HS-27A (cell line): Measurements from ENCODE around the gene SLF2.

Source experiments
- DNase-seq: peaks from one replicate; pipeline ENCODE4 v3.0.0-alpha.2; 2012; ENCODE audit warnings: low read depth, missing footprints

SLF2 gene, protein sequence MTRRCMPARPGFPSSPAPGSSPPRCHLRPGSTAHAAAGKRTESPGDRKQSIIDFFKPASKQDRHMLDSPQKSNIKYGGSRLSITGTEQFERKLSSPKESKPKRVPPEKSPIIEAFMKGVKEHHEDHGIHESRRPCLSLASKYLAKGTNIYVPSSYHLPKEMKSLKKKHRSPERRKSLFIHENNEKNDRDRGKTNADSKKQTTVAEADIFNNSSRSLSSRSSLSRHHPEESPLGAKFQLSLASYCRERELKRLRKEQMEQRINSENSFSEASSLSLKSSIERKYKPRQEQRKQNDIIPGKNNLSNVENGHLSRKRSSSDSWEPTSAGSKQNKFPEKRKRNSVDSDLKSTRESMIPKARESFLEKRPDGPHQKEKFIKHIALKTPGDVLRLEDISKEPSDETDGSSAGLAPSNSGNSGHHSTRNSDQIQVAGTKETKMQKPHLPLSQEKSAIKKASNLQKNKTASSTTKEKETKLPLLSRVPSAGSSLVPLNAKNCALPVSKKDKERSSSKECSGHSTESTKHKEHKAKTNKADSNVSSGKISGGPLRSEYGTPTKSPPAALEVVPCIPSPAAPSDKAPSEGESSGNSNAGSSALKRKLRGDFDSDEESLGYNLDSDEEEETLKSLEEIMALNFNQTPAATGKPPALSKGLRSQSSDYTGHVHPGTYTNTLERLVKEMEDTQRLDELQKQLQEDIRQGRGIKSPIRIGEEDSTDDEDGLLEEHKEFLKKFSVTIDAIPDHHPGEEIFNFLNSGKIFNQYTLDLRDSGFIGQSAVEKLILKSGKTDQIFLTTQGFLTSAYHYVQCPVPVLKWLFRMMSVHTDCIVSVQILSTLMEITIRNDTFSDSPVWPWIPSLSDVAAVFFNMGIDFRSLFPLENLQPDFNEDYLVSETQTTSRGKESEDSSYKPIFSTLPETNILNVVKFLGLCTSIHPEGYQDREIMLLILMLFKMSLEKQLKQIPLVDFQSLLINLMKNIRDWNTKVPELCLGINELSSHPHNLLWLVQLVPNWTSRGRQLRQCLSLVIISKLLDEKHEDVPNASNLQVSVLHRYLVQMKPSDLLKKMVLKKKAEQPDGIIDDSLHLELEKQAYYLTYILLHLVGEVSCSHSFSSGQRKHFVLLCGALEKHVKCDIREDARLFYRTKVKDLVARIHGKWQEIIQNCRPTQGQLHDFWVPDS

DNA sequence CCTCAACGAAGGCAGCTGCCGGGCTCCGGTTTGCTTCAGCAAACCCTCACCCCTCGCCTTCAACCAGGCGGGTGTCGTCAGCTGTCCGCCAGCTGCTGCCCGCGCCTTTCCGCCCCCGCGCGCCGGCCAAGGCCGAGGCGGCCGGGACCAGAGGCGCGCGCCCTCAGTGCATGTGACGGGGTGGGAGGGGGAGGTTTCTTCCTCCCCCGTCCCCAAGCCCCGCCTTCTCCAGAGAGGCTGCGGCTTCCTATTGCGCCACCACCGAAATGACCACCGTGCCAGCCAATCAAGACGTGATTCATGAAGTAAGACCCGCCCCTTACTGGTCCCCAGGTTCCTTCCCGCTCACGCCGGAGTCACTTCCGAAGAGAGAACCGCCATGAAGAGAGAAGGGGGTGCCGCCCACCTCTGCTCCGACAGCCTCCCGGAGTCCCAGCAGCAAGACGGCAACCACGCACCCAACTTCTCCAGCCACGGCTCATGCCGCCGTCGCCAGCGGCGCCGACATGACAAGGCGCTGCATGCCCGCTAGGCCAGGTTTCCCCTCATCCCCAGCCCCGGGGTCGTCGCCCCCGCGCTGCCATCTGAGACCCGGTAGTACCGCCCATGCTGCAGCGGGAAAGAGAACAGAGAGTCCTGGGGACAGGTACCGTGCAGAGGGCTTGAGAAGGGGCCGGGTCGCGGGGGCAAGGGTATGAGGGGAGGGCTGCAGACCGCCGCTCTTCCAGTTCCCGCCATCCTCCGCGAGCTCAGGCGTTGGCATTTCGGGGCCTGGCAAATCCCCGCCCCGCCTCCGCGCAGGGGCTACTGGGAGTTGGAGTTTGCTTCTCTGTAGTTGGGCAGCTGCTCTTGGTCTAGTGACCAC, at the start of gene SLF2:
Gene SLF2, plus strand, starts transcription at position 359 of the 865 bp plus-strand sequence. Its CDS starts 148 bp downstream, at position 507.
- DNase-seq, result peak; percentile 76

DNA sequence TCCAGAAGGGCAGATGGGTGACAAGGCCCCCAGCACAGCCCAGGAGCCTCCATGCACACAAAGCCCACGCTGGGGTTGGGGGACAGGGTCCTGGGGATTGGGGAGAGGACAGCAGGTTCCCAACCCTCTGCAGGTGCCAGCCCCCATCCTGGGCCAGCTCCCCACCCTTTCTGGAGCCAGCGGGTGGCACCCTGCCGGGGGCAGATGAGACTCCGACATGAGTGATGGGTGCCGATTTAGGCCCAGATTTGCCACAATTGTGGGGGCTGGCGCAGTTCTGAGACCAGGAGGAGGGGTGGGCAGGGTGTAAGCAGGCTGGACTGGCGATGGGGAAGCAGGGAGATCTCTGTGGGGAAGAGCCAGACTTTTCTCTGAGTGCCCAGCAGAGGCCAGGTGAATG, 49.3 kb upstream of the SLF2 start:
- DNase-seq, result no peak

DNA sequence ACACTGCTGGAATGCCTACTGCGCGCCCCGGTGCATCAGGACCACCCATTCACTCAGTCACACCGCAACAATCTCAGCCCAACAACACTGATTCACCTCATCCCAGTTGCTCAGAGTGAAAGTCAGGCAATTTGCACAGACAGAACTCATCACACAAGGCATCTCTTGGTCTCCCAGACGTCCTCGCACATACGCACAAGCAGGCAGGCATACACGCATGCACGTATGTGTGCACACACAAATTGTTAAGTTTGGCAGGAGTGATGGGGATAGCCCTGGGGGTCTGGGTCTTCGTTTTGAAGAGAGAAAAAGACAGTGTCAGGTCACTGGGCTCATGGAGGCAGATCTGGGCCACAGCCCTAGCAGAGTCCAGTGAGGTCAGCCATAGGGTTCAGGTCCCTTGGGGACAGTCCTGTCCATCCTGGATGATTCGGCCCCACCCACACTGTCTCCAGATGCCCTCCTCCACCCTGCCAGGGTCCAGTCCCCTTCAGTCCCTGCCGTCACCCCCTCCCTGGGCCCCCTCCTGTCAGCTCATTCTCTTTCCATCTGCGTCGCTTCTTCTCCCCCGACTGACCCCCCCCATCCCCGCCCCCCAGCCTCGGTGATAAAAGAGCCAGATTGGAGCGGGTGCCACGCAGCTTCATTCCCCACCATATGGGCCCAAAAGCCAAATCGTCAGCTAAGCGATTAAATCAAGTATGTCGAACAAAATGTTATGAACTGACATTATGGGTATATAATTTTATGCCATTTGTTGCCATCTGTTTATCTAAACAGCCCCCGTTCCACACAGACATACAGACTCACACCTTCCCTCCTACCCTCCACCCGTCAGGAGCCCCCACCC, 48.5 kb upstream of the SLF2 start:
- no peak for DNase-seq

DNA sequence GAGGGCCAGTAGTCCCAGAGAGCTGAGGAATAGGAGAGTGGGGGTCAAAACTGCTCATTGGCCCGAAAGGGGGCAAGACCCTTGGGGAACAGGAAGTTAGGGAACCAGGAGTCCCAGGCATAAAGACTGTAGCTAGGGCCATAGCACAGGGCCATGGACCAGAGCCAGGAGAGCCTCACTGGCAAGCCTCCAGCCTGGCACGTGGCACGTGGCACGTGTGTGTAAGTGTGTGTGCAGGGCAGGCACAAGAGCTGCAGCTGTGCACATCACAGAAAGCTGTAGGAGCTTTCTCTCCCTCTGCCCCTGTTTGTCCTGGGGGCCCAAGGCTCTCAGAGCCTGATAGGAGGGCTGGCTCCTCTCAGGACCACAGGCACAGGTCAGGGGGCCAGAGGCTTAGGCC, 47.8 kb upstream of the SLF2 start:
- no peak for DNase-seq

DNA sequence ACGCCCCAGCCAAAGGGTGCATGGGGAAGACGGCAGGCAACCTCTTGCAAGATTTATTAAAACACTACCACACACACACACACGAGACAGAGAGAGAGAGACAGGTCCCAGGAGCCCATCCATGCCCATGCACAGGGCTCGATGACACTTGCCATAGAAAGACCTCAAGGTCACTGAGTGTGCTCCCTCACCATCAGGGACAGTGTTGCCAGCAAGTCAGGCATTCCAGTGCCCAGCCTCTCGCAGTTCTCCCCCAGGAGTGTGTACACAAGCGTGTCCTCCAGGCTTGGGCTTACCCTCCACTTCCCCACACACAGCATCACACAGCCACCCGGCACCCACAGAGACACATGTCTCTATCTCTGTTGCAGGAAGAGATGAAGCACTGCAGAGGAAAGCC, 46.8 kb upstream of the SLF2 start:
- DNase-seq, result no peak

DNA sequence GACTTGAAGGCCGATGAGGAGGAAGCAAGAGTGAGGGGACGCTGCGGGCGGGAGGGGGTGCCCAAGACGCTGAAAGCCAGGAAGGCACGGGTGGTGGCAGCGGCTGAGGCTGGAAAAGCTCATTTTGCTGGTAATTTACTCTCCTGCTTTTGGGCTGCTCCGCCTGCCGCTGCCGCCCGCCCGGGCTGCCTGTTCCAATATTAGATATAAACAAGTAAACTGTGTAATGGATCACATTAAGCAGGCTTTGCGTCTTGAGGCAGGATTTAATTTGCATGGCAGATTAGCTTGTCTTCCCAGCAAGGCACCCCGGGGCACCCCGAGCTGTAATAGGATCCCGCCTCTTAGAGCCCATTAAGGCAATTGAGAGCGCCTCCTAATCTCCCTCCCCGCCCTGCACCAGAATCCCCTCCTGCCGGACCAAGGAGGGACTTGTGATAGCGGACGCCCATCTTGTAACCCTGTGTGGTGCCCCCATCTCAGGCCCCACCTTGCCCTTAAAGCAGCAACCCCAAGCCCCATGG, 46.1 kb upstream of the SLF2 start:
- DNase-seq, result no peak

DNA sequence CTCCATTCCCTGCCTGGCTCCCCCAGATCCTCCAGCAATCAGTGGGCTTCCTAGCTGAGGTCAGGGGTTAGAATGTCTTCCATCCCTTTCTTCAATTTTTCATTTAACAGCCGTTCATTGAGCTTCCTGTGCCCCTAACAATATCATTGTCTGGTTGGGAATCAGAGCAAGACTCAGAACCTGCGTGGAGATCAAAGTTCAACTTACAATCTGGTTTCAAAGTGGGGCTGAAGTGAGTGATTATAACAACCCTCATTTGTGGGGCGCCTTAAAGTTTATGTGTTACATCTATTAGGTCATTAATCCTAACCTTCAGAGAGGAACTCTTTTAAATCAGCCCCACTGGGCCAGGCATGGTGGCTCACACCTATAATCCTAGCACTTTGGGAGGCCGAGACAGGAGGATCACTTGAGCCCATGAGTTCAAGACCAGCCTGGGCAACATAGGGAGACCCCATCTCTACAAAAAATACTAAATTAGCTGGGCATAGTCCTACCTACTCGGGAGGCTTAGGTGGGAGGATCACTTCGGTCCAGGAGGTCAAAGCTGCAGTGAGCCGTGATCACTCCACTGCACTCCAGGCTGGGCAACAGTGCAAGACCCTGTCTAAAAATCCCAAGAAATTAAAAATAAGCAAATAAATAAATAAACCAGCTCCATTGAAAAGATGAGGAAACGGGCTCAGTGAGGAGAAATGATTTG, 45.4 kb upstream of the SLF2 start:
- no peak for DNase-seq

DNA sequence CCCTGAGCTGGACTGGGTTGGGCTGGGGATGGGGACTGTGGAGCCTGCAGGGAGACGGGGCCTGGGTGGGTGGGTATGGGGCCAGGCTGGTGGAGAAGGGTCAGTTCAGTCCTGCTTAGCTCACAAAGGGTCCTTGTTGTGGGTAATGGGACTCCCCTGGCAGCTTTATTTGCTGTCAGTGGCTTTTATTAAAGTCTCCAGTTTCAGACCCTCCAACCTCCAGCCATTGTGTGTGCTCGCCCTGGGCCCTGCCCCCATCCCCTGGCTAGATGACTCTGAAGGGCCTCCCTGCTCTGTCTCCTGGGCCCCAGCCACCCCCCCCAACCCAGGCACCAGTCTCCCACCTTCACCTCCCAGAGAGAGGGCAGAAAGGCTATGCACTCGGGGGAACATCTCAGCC, 44.4 kb upstream of the SLF2 start:
- DNase-seq, result no peak

DNA sequence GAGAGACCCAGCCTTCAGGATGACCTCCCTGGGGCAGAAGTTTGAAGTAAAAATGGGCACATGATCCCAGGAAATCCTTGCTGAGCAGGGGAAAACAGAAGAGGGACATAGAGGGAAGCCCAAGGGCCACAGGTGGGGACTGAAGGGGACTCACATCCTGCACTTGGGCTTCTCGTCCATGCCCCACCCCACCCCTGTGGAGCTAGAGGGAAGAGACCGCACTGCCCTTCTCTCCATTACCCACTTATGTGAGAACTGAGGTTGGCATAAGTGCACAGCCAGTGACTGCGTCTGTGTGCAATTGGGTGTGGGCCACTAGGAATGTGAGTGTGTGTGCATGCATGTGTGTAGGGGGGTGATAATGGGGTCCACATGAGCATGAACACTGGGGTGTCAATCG, 43.4 kb upstream of the SLF2 start:
- DNase-seq, result no peak

DNA sequence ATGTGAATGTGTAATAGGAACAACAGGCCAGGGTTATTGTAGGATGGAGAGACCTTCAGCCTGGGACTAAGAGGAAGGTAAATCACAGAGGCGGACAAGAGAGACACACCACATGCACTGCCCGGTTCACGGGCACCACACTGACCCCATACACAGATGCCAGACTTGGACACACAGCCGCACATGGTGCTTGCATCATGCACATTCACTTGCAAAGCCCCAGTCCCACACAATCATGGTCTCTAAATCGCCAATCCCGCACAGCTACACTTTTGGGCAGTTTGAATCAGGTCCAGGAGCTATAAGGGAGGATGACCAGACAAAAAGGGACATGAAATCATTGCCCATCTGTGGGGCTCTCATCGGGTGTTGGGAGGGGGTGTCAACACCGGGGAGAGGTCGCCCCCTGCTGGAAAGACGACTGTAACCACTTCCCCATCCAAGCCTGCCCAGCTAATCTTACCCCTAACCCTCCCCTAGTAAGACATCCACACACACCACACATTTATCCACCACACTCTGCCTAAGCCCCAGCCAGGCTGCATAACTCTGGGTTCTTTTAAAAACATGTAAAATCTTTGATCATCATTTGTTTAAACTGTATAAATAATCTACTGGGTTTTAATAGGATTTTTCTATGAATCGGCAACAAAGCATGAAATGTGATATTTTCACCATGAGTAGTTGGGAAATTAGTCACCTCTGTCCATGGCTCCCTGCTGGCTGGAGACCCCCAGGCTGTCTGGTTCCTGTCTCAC, 40.5 kb upstream of the SLF2 start:
- DNase-seq, result no peak

DNA sequence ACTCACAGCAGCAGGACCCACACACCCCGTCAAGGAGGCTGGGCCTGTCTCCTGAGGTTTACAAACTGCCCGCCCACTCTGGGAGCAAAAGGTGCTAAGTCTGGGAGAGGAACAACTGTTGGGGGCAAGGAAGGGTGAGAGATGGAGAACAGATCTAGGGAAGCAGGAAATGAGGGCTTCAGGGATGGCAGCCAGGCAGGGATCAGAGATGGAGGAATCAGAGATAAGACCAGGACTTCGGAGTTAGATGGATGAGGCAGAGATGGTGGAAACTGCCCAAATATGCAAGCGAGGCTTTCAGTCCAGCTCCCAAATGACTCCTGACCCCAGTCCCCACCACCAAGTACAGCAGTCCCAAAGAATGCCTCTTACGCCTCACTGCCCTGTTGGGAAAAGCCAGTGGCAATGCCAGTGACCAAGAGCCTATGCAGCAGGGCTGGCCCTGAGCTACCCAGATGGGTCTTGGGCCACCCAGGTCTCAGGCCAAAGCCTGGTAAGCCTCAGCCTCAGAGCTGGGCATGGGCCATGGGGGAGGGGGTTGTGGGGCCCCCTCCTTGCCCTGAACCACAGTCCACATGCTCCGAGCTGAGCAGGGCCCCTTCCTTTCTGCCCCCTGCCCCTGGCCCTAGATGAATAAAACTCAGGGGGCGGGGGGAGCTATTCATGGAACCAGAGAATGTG, 39.5 kb upstream of the SLF2 start:
- no peak for DNase-seq

DNA sequence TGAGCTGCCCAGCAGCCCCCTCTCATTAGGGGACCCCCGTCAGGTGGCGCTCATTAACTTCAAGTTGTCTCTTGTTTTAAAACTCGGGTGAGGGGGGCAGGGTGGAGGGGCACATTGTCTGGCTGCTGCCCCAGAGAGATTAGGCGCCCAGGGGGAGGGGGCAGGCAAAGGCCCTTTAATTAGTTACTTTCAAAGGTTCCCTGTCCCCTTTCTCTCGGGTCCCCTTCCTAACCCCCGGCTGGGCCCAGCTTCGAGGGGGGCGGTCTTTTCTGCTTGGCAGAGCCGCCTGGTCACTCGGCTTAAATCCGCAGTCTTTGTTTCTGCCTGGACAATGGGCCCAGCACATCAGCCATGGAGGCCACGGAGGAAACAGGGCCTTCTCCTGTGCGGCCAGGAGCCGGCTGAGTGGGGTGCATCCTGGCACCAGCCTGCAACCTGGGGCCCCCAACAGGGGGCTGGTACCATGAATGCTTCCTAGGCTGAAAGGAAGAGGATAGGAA, 38.9 kb upstream of the SLF2 start:
- no peak for DNase-seq

DNA sequence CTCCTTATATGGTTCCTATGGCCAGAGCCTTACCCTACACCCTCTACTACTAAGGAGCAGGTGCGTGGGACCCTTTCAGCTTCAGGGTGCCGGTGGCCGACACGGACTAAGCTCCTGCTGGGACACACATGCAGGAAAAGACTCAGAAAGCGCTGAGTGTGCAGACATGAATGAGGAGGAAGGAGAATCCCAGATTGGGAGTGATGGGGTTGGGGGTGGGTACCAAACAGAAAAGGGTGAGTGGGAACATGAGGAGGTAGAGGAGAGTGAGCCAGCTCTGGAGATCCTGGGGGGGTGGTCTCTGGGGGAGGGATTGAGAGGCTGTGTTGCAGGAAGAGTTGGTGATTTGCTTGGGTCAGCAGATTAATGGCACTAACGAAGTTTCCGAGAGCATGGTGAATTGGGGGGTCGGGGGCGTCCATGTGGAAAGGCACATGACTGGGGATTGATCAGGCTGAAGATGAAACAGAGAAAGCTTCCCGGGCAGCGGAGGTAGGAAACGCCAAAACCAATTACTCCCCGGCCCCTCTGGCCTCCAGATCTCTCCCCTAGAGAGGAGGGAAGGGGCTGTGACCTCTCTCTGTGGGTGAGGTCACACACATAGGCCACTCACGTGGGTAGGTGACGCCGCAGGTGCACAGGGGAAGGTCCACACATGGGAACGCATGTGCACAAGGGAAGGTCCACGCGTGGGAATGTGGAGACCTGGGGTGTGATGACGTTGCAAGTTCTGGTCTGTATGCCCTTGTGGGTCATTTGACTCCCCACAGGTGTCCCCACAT, 37.9 kb upstream of the SLF2 start:
- no peak for DNase-seq

DNA sequence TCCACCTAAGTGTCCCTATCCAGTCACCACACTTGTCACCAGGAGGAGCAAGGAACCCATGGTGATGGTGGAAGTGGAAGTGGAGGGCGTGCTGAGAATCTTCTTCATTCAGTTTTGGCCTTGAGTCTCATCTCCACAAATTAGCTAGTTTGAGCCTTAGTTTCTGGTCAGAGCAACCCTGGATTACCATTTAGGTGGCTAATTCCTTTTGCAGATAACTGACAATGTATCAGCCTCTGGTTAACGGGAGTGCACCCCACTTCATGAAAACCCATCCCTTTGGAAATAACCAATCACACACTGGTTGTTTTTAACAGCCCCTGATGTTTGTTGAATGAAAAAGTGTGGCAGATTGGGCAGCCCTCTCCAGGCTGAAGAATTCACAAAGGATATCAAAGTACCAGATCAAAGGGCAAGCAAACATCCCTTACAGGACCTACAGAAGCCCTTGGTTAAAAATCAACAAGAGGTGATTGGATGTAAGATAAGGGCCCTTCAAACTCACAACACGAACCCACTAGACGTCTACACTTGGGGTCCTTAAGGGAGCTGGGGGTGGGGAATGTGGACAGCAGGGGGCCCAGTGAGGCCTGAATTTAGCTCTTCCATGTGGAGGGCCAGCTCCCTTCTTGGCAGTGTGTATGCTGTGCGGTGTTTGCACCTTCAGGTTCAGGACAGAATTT, 37.1 kb upstream of the SLF2 start:
- no peak for DNase-seq

DNA sequence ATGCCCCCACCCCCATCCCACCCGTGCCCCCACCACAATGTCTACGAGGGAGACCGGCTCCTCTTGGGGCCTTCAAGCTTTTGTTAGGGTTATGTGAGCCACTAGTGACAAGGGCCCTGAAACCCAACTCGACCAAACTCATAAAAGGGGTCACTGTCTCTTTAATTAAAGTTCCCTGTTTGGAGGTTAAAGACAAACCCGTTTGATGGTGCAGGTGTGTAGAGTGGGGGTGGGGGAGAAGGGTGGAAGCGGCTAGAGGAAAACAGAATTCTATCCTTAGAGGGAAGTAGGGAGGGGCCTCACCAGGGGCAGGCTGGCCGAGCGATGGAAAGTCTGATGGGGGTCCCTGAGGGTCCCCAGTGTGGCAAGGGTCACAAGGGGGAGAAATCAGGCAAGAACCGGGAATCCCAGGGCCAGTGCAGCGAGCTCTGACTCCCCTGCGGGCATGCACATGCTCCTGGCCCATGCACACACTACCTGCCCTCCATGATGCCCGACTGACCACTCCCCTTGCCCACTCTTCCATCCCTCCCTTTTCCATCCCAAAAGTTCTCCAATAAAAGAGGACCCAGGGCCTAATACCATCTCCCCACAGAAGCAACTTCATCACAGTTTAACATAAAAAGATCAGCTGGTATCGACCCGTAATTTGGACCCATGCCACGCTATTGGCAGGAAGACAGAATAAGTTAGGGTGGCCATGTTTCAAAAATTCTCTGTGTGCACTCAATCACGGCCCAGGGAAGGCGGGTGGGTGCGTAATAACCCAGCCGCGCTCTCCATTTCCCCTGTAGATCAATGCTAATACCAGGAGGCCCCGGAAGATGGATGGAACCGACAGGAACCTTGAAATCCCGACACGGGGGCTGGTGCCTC, 35.9 kb upstream of the SLF2 start:
- DNase-seq, result no peak

DNA sequence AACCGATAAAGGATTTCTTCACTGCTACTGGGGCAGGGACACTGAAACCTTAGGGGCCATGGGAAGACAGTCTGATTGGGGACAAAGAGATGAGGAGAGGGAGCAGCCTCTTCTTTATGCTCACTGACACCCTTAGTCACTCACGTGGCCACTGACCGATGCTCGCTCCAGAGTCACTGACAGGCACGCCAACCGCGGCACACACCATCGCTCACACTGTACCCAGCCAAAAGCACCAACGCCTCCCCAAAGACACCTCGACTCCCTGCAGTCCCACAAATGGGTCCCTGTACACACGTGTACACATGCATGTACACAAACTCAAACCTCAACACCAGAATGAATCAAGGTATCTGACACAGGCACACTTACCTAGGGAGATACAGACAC, 35.3 kb upstream of the SLF2 start:
- no peak for DNase-seq
